Endodermal cell (in vitro differentiated cells): Measurements from ENCODE around the gene DCBLD1. TPM values are rescaled to one million over a fixed set of nuclear protein-coding genes. Genes with fewer than 3 reads are reported as not detected.

Source experiments
- DNase-seq: peaks from one replicate; pipeline ENCODE4 v3.0.0-alpha.2; 2017
- H3K27ac ChIP-seq: 2 replicates; pipeline ENCODE4 v1.5.1; 2013; ENCODE audit warnings: mild to moderate bottlenecking, low read depth, low read length, moderate library complexity
- H3K27me3 ChIP-seq: 2 replicates; pipeline ENCODE4 v1.6.1; 2013; ENCODE audit warnings: mild to moderate bottlenecking, low read length, moderate library complexity; ENCODE audit not compliant: insufficient read depth, control insufficient read depth, poor library complexity, severe bottlenecking
- H3K36me3 ChIP-seq: 2 replicates; pipeline ENCODE4 v1.7.0; 2013; ENCODE audit warnings: mild to moderate bottlenecking, low read length, moderate library complexity; ENCODE audit not compliant: control insufficient read depth, insufficient read depth
- H3K4me1 ChIP-seq: one replicate; pipeline ENCODE4 v1.7.0; 2013; ENCODE audit warnings: low read length; ENCODE audit not compliant: control insufficient read depth, insufficient read depth
- H3K4me3 ChIP-seq: 2 replicates; pipeline ENCODE4 v1.5.1; 2013; ENCODE audit warnings: mild to moderate bottlenecking, low read length, moderate library complexity
- H3K9ac ChIP-seq: 2 replicates; pipeline ENCODE4 v1.6.1; 2013; ENCODE audit warnings: mild to moderate bottlenecking, low read length, moderate library complexity; ENCODE audit not compliant: poor library complexity, severe bottlenecking; ENCODE audit errors: extremely low read depth
- H3K9me3 ChIP-seq: 2 replicates; pipeline ENCODE4 v1.6.1; 2013; ENCODE audit warnings: mild to moderate bottlenecking, low read length, moderate library complexity; ENCODE audit not compliant: control insufficient read depth
- H3K27ac Mint-ChIP-seq: 2 replicates; pipeline ENCODE4 v1.8.0; 2020; ENCODE audit warnings: mixed read lengths
- H3K27me3 Mint-ChIP-seq: 2 replicates; pipeline ENCODE4 v1.8.0; 2021; ENCODE audit warnings: mild to moderate bottlenecking, mixed read lengths; ENCODE audit not compliant: insufficient read depth
- H3K36me3 Mint-ChIP-seq: 2 replicates; pipeline ENCODE4 v1.8.0; 2020; ENCODE audit warnings: low read depth, mixed read lengths
- H3K4me1 Mint-ChIP-seq: 2 replicates; pipeline ENCODE4 v1.8.0; 2020; ENCODE audit warnings: mixed read lengths
- H3K4me3 Mint-ChIP-seq: 2 replicates; pipeline ENCODE4 v1.8.0; 2020; ENCODE audit warnings: mild to moderate bottlenecking, moderate library complexity, mixed read lengths
- H3K9me3 Mint-ChIP-seq: 2 replicates; pipeline ENCODE4 v1.8.0; 2020; ENCODE audit warnings: mild to moderate bottlenecking, mixed read lengths
- WGBS, 2 experiments: methylation state at CpG; one replicate each; pipeline versions ENCODE4 v1.1.5 to v1.1.7; 2013; ENCODE audit warnings: missing lambda C conversion rate in 2 of 2, mixed read lengths in 1 of 2; ENCODE audit not compliant: insufficient coverage in 1 of 2, insufficient read length in 1 of 2; 5-methylcytosine and 5-hydroxymethylcytosine counted together
- total RNA-seq, 2 donors: library from RNA; stranded (reverse); fragmentation: NEBNext Ultra II Directional in 1 of 2; extraction: Animal tissue kit (Norgen Biotek cat#: 25700) in 1 of 2; gene quantifications; 2 replicates in 1 of 2; 3 replicates in 1 of 2; pipeline ENCODE4 v1.2.1, GENCODE V29; 2021
- TF ChIP-seq, protein P1 (sequence below): fragments of 200-600 bp; sonication (generic); conservative IDR thresholded peaks from 2 replicates; pipeline ENCODE4 v1.5.0; 2021; ENCODE audit warnings: antibody characterized with exemption, mild to moderate bottlenecking

Gene DCBLD1
- total RNA-seq, 2 donors from 2014 or later, result 16.2 to 27.9 TPM

DNA sequence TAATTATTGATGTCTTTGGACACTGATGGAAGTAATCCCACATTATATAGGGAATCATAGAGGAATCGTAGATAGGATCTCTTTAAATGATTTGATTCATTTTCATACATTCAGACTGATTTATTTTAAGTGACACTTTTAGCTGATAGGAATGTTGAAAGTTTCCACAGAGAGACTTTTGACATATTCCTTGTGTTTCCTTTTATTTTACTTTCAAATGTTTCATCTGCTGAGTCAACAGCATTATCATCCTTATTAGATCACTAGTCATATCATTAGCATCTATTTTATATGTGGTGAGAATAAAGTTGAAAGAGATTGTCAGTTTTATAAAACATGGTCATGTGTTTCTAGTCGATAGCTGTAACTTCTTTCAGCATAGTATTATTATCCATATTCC lies 13.4 kb downstream of the DCBLD1 start:
- H3K4me1 ChIP-seq, result no peaks in the 10 kb centered on the region
- H3K4me3 ChIP-seq, result no peak overlapping the region
- DNase-seq, result no peak

DNA sequence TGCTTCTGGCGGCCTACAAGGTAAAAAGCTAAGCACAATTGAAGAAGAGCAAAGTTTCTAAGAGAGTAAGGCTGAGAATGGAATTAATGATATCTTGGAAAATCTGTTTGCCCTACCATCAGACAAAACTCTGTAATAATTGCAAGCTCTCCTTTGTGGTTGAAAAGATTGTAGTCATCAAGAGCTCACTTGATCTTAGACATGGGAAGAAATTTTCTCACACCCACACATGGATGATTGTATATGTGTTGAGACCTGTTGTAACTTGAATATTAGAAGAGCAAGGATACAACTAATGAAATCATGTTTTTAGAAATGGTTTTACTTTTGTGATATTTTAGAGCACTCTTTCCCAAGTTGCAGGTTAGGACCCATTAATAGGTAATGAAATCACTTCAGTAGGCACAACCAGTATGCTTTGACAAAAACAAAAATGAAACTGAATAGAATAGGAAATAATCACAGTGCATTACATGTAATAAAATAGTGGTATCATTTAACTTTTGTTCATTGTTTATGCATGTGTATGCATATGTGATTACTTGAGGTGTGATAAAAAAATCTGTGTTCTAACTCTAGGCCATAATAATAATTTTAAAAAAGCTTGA lies 14.0 kb downstream of the DCBLD1 start:
- Histone ChIP-seq H3K9ac (no peak overlapping the region), H3K4me1 (no peaks in the 10 kb centered on the region), H3K9me3 (no peaks in the 10 kb centered on the region), H3K4me3 (no peak overlapping the region), H3K27me3 (no peaks in the 10 kb centered on the region), H3K36me3 (no peaks in the 10 kb centered on the region), H3K27ac (no peak overlapping the region)
- DNase-seq, result no peak
- Mint-ChIP-seq H3K27ac (no peak overlapping the region), H3K9me3 (no peaks in the 10 kb centered on the region), H3K4me3 (no peak overlapping the region), H3K36me3 (no peaks in the 10 kb centered on the region), H3K27me3 (no peaks in the 10 kb centered on the region), H3K4me1 (peaks cover 4% of the 10 kb centered on the region)
- TF ChIP-seq, protein P1, sequence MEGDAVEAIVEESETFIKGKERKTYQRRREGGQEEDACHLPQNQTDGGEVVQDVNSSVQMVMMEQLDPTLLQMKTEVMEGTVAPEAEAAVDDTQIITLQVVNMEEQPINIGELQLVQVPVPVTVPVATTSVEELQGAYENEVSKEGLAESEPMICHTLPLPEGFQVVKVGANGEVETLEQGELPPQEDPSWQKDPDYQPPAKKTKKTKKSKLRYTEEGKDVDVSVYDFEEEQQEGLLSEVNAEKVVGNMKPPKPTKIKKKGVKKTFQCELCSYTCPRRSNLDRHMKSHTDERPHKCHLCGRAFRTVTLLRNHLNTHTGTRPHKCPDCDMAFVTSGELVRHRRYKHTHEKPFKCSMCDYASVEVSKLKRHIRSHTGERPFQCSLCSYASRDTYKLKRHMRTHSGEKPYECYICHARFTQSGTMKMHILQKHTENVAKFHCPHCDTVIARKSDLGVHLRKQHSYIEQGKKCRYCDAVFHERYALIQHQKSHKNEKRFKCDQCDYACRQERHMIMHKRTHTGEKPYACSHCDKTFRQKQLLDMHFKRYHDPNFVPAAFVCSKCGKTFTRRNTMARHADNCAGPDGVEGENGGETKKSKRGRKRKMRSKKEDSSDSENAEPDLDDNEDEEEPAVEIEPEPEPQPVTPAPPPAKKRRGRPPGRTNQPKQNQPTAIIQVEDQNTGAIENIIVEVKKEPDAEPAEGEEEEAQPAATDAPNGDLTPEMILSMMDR, result no peak
- 97% methylated on average over 1 of the region's 1 CpG; no CpG with 5 or more reads in 1 of the 2 experiments for WGBS, 2 experiments

More for the DNA sequence above, 13.4 kb downstream of the DCBLD1 start:
- WGBS, 2 experiments, result 43% methylated on average over 1 of the region's 2 CpGs; no CpG with 5 or more reads in 1 of the 2 experiments
- TF ChIP-seq, protein P1, result no peak
- Mint-ChIP-seq H3K36me3 (no peaks in the 10 kb centered on the region), H3K9me3 (no peaks in the 10 kb centered on the region), H3K4me1 (peaks cover 4% of the 10 kb centered on the region), H3K27ac (no peak overlapping the region), H3K4me3 (no peak overlapping the region), H3K27me3 (no peaks in the 10 kb centered on the region)
- H3K27ac ChIP-seq, result no peak overlapping the region
- no peaks in the 10 kb centered on the region for H3K9me3 ChIP-seq
- H3K36me3 ChIP-seq, result no peaks in the 10 kb centered on the region
- H3K27me3 ChIP-seq, result no peaks in the 10 kb centered on the region
- H3K9ac ChIP-seq, result no peak overlapping the region

DNA sequence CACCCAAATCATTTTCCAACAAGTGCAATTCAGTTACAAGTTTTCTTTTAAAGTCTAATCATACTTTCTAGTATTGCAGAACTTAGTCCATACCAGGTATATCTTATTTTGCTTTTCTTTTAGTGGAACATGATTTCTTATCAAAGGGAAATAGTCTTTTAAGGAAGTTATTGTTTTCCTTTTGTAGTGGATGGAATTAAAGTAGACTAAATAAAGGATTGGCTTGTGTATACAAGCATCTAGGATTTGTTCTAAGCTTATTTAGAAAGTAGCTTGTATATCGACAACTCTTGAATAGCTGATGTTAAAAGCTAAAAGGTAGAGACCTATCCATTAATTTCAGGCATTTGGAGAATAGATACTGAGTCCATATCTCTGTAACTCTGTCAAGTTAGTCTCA lies 14.8 kb downstream of the DCBLD1 start:
- 100% methylated on average over 1 of the region's 1 CpG for WGBS, 2 experiments
- DNase-seq, result no peak
- Mint-ChIP-seq H3K36me3 (no peaks in the 10 kb centered on the region), H3K4me1 (peaks cover 4% of the 10 kb centered on the region), H3K9me3 (no peaks in the 10 kb centered on the region), H3K4me3 (no peak overlapping the region), H3K27me3 (no peaks in the 10 kb centered on the region), H3K27ac (no peak overlapping the region)
- Histone ChIP-seq H3K4me3 (no peak overlapping the region), H3K9ac (no peak overlapping the region), H3K27me3 (no peaks in the 10 kb centered on the region), H3K9me3 (no peaks in the 10 kb centered on the region), H3K4me1 (no peaks in the 10 kb centered on the region), H3K27ac (no peak overlapping the region), H3K36me3 (no peaks in the 10 kb centered on the region)
- TF ChIP-seq, protein P1, result no peak
